Mesendoderm (in vitro differentiated cells): Measurements from ENCODE around the gene NSMCE1.
"Not testable (repeated sequence)": the region's sequence is repeated elsewhere in the genome, so short reads cannot be mapped to it uniquely, and the experiment has no call there.

Experiments used
- DNase-seq: peaks from one replicate; pipeline ENCODE4 v3.0.0; 2013
- H2AK5ac ChIP-seq: 2 replicates; pipeline ENCODE4 v1.6.1; 2013; ENCODE audit warnings: low read length, inconsistent platforms
- H2BK120ac ChIP-seq: 2 replicates; pipeline ENCODE4 v1.6.1; 2013; ENCODE audit warnings: low read depth, mild to moderate bottlenecking, low read length, moderate library complexity, mixed read lengths
- H2BK15ac ChIP-seq: replicated peaks from 2 replicates; pipeline ENCODE4 v1.6.1; 2013; ENCODE audit warnings: low read depth, mild to moderate bottlenecking, moderate library complexity
- H2BK5ac ChIP-seq: 2 replicates; pipeline ENCODE4 v1.6.1; 2013; ENCODE audit warnings: low read length, inconsistent platforms
- H3K18ac ChIP-seq: 2 replicates; pipeline ENCODE4 v1.6.1; 2013; ENCODE audit warnings: mild to moderate bottlenecking, low read length, mixed read lengths
- H3K23ac ChIP-seq: one replicate; pipeline ENCODE4 v1.6.1; 2013; ENCODE audit warnings: low read length
- H3K27ac ChIP-seq: 2 replicates; pipeline ENCODE4 v1.5.1; 2013; ENCODE audit warnings: low read depth, mild to moderate bottlenecking, inconsistent platforms, low read length, moderate library complexity
- H3K27me3 ChIP-seq: 2 replicates; pipeline ENCODE4 v1.6.1; 2013; ENCODE audit warnings: low read length, control low read depth, mild to moderate bottlenecking, inconsistent platforms; ENCODE audit not compliant: insufficient read depth, poor library complexity
- H3K36me3 ChIP-seq: 2 replicates; pipeline ENCODE4 v1.6.1; 2013; ENCODE audit warnings: low read length, inconsistent platforms; ENCODE audit not compliant: control insufficient read depth, insufficient read depth
- H3K4ac ChIP-seq: one replicate; pipeline ENCODE4 v1.6.1; 2013; ENCODE audit warnings: low read depth, mild to moderate bottlenecking, low read length, moderate library complexity
- H3K4me1 ChIP-seq: 2 replicates; pipeline ENCODE4 v1.6.1; 2013; ENCODE audit warnings: low read depth, low read length, inconsistent platforms; ENCODE audit not compliant: control insufficient read depth
- H3K4me2 ChIP-seq: 2 replicates; pipeline ENCODE4 v1.6.1; 2013; ENCODE audit warnings: low read length
- H3K4me3 ChIP-seq: 2 replicates; pipeline ENCODE4 v1.5.1; 2013; ENCODE audit warnings: mild to moderate bottlenecking, low read length
- H3K56ac ChIP-seq: one replicate; pipeline ENCODE4 v1.6.1; 2013; ENCODE audit warnings: low read length
- H3K79me1 ChIP-seq: 2 replicates; pipeline ENCODE4 v1.6.1; 2013; ENCODE audit warnings: low read length, inconsistent platforms
- H3K79me2 ChIP-seq: 2 replicates; pipeline ENCODE4 v1.6.1; 2013; ENCODE audit warnings: mild to moderate bottlenecking, low read length; ENCODE audit not compliant: control insufficient read depth, insufficient read depth
- H3K9ac ChIP-seq: 2 replicates; pipeline ENCODE4 v1.6.1; 2013; ENCODE audit warnings: low read length, inconsistent platforms
- H4K5ac ChIP-seq: one replicate; pipeline ENCODE4 v1.6.1; 2013; ENCODE audit warnings: low read length
- H4K8ac ChIP-seq: one replicate; pipeline ENCODE4 v1.6.1; 2013; ENCODE audit warnings: low read depth, mild to moderate bottlenecking, control low read depth, low read length, moderate library complexity
- WGBS: extraction: QIAGEN DNeasy Blood & Tissue Kit; methylation state at CpG from one replicate; pipeline ENCODE4 v1.1.7; 2013; ENCODE audit warnings: low lambda C conversion rate, missing lambda C conversion rate; ENCODE audit not compliant: insufficient coverage; ENCODE audit errors: extremely low coverage; 5-methylcytosine and 5-hydroxymethylcytosine counted together

Gene NSMCE1

DNA sequence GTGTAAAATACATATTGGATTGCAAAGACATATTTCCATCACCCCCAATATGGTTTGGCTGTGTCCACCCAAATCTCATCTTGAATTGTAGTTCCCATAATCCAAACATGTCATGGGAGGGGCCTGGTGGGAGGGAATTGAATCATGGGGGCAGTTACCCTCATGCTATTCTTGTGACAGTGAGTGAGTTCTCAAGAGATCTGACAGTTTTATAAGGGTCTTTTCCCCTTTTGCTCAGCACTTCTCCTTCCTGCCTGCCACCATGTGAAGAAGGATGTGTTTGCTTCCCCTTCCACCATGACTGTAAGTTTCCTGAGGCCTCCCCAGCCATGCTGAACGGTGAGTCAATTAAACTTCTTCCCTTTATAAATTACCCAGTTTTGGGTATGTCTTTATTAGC is 21.5 kb downstream of the NSMCE1 start:
- H2AK5ac ChIP-seq, H2BK15ac ChIP-seq, H3K18ac ChIP-seq, H4K8ac ChIP-seq, H3K4me1 ChIP-seq, DNase-seq, H4K5ac ChIP-seq, H2BK120ac ChIP-seq, H3K4ac ChIP-seq, H3K36me3 ChIP-seq, H3K27ac ChIP-seq, H2BK5ac ChIP-seq, H3K56ac ChIP-seq, H3K9ac ChIP-seq, H3K4me3 ChIP-seq, H3K27me3 ChIP-seq, H3K79me2 ChIP-seq, H3K79me1 ChIP-seq, H3K23ac ChIP-seq, H3K4me2 ChIP-seq: not testable (repeated sequence)
- WGBS: no CpG with 5 or more reads among the region's 1 CpG

- no CpG with 5 or more reads among the region's 4 CpGs for WGBS
- H3K18ac ChIP-seq: no peak overlapping the region
- H2AK5ac ChIP-seq: no peak overlapping the region
- H2BK5ac ChIP-seq: no peak overlapping the region
- no peak overlapping the region for H3K27ac ChIP-seq
- no peak overlapping the region for H2BK120ac ChIP-seq
- H3K36me3 ChIP-seq: no peaks in the 10 kb centered on the region
- no peak overlapping the region for H3K4me2 ChIP-seq
- H2BK15ac ChIP-seq: no peak overlapping the region
- no peak for DNase-seq
- H3K79me2 ChIP-seq: no peaks in the 10 kb centered on the region
- H4K5ac ChIP-seq: no peak overlapping the region
- no peak overlapping the region for H4K8ac ChIP-seq
- no peak overlapping the region for H3K4me3 ChIP-seq
- H3K4me1 ChIP-seq: peaks cover 5% of the 10 kb centered on the region
- H3K79me1 ChIP-seq: no peaks in the 10 kb centered on the region
- H3K4ac ChIP-seq: no peak overlapping the region
- H3K23ac ChIP-seq: no peak overlapping the region
- H3K9ac ChIP-seq: no peak overlapping the region
- H3K56ac ChIP-seq: no peak overlapping the region
- no peaks in the 10 kb centered on the region for H3K27me3 ChIP-seq
Measured at GRCh38 chr16:27246439-27246838, 22.1 kb downstream of the NSMCE1 start.

DNA sequence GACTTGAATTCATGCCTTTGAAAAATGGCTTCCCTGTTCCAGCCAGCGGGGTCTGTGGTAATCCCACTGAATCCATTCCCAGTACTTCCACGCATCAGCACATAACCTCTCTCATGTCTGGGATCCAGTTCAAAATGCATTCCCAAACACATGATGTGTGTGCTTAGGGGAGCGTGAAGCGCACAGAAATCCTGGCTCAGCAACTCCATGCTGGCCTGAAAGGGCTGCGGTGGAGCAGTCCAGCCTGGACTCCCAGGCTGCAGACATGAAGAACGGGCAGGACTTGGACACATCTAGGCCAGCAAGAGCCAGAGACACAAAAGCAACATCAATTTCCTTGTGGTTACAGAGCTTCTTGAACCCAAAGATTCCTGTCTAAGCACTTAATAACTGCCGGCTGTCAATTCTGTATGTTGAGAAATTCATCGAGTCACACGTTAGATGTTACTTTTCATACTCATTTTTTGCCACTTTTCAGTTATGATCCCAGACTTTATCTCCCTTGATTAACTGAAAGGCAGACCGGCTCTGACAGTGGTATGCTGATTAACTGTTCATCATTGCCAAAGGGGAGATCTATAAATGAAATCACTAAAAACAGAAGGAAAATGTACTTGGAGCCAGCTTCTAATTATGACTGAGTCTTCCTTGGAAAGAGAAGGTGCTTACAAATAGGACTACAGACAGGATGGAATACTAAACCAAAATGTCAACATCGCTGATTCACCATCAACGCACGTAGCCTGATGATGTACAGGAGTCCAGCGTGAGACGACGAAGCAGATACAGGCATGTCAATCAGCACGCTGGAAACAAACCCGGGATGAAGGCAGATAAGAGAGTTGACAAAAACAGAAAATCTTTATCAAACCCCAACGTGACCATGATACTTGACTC is 23.0 kb downstream of the NSMCE1 start:
- H2BK5ac ChIP-seq: no peak overlapping the region
- H3K4me2 ChIP-seq: no peak overlapping the region
- H3K79me1 ChIP-seq: no peaks in the 10 kb centered on the region
- H3K79me2 ChIP-seq: no peaks in the 10 kb centered on the region
- no peak overlapping the region for H3K4ac ChIP-seq
- no peak overlapping the region for H3K18ac ChIP-seq
- no peak overlapping the region for H3K4me3 ChIP-seq
- H3K27ac ChIP-seq: no peak overlapping the region
- DNase-seq: no peak
- no peak overlapping the region for H2AK5ac ChIP-seq
- H2BK120ac ChIP-seq: no peak overlapping the region
- no peaks in the 10 kb centered on the region for H3K27me3 ChIP-seq
- H3K4me1 ChIP-seq: peaks cover 5% of the 10 kb centered on the region
- no peak overlapping the region for H2BK15ac ChIP-seq
- no CpG with 5 or more reads among the region's 19 CpGs for WGBS
- H3K23ac ChIP-seq: no peak overlapping the region
- H4K8ac ChIP-seq: no peak overlapping the region
- no peak overlapping the region for H4K5ac ChIP-seq
- no peak overlapping the region for H3K9ac ChIP-seq
- H3K36me3 ChIP-seq: no peaks in the 10 kb centered on the region
- H3K56ac ChIP-seq: no peak overlapping the region

GRCh38 chr16:27244363-27244755 is 24.2 kb downstream of the NSMCE1 start:
- no peak overlapping the region for H3K27ac ChIP-seq
- H4K8ac ChIP-seq: no peak overlapping the region
- no peaks in the 10 kb centered on the region for H3K27me3 ChIP-seq
- no peak overlapping the region for H2BK120ac ChIP-seq
- H3K36me3 ChIP-seq: no peaks in the 10 kb centered on the region
- no peak overlapping the region for H3K9ac ChIP-seq
- H2AK5ac ChIP-seq: no peak overlapping the region
- H2BK15ac ChIP-seq: no peak overlapping the region
- no peak overlapping the region for H3K4me2 ChIP-seq
- WGBS: no CpG with 5 or more reads among the region's 7 CpGs
- H2BK5ac ChIP-seq: no peak overlapping the region
- no peaks in the 10 kb centered on the region for H3K79me2 ChIP-seq
- H3K4me1 ChIP-seq: peaks cover 5% of the 10 kb centered on the region
- no peak overlapping the region for H4K5ac ChIP-seq
- no peak overlapping the region for H3K18ac ChIP-seq
- DNase-seq: no peak
- no peak overlapping the region for H3K23ac ChIP-seq
- H3K4ac ChIP-seq: no peak overlapping the region
- no peak overlapping the region for H3K4me3 ChIP-seq
- no peak overlapping the region for H3K56ac ChIP-seq
- no peaks in the 10 kb centered on the region for H3K79me1 ChIP-seq

DNA sequence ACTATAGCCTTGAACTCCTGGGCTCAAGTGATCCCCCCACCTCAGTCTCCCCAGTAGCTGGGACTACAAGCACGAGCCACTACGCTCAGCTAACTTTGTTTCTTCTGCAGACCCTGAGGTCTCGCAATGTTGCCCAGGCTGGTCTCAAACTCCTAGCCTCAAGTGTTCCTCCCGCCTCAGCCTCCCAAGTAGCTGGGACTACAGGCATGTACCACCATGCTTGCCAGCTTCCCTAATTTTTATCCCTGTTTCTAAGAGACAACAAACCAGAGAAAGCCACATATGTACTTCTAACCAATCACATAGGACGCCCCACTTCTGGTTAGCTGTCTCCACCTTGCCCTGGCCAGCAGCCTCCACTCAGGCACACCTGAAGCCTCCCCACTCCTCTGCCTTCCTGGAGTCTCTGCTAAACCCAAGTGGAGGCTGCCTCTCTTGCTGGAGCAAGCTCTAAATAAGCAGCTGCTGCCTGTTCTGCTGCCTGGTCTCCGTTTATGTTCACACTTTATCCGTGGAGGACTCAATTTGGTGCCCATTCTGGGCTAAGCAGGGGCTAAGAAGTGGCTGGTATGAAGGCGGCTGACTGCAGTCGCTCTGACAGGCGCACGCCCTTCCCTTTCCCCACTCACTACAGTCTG is 24.7 kb downstream of the NSMCE1 start:
- peaks cover 5% of the 10 kb centered on the region for H3K4me1 ChIP-seq
- no peak overlapping the region for H3K27ac ChIP-seq

More for the DNA sequence above, 24.7 kb downstream of the NSMCE1 start:
- WGBS: no CpG with 5 or more reads among the region's 11 CpGs
- H3K23ac ChIP-seq: no peak overlapping the region
- no peak overlapping the region for H4K5ac ChIP-seq
- H3K36me3 ChIP-seq: no peaks in the 10 kb centered on the region
- no peak overlapping the region for H2BK120ac ChIP-seq
- no peaks in the 10 kb centered on the region for H3K79me2 ChIP-seq
- H3K9ac ChIP-seq: no peak overlapping the region
- no peak overlapping the region for H3K18ac ChIP-seq
- H3K4ac ChIP-seq: no peak overlapping the region
- no peaks in the 10 kb centered on the region for H3K79me1 ChIP-seq
- H3K4me3 ChIP-seq: no peak overlapping the region
- H3K4me2 ChIP-seq: no peak overlapping the region
- H2BK5ac ChIP-seq: no peak overlapping the region
- no peaks in the 10 kb centered on the region for H3K27me3 ChIP-seq
- DNase-seq: no peak
- no peak overlapping the region for H2AK5ac ChIP-seq
- H3K56ac ChIP-seq: no peak overlapping the region
- H4K8ac ChIP-seq: no peak overlapping the region
- no peak overlapping the region for H2BK15ac ChIP-seq
